Trophoblast cell (in vitro differentiated cells and primary cell): Measurements from ENCODE around the gene RASAL2.

Experiments
- DNase-seq, 2 donors: peaks; one replicate each; pipeline ENCODE4 v3.0.0-alpha.2; 2016
- H2AFZ ChIP-seq: 2 replicates; pipeline ENCODE4 v1.6.1; 2013; ENCODE audit warnings: low read length, moderate library complexity, mild to moderate bottlenecking; ENCODE audit not compliant: insufficient read depth, poor library complexity
- H2AK5ac ChIP-seq: 2 replicates; pipeline ENCODE4 v1.6.1; 2013; ENCODE audit warnings: mild to moderate bottlenecking, low read length
- H2BK120ac ChIP-seq: 2 replicates; pipeline ENCODE4 v1.6.1; 2013; ENCODE audit warnings: low read length, mild to moderate bottlenecking, moderate library complexity; ENCODE audit not compliant: insufficient read depth, poor library complexity
- H2BK12ac ChIP-seq: 2 replicates; pipeline ENCODE4 v1.6.1; 2013; ENCODE audit warnings: mild to moderate bottlenecking, low read length, moderate library complexity
- H2BK5ac ChIP-seq: 2 replicates; pipeline ENCODE4 v1.6.1; 2013; ENCODE audit warnings: low read length, low read depth, moderate library complexity, mild to moderate bottlenecking; ENCODE audit not compliant: poor library complexity
- H3K14ac ChIP-seq: 2 replicates; pipeline ENCODE4 v1.6.1; 2013; ENCODE audit warnings: mild to moderate bottlenecking, low read length
- H3K18ac ChIP-seq: 2 replicates; pipeline ENCODE4 v1.6.1; 2013; ENCODE audit warnings: mild to moderate bottlenecking, low read length
- H3K23ac ChIP-seq: 2 replicates; pipeline ENCODE4 v1.6.1; 2013; ENCODE audit warnings: low read length
- H3K27ac ChIP-seq: 2 replicates; pipeline ENCODE4 v1.5.1; 2013; ENCODE audit warnings: low read depth, mild to moderate bottlenecking, inconsistent platforms, low read length, moderate library complexity
- H3K27me3 ChIP-seq: 2 replicates; pipeline ENCODE4 v1.6.1; 2013; ENCODE audit warnings: inconsistent platforms, mild to moderate bottlenecking, low read length, moderate library complexity; ENCODE audit not compliant: insufficient read depth
- H3K36me3 ChIP-seq, 2 experiments: 1 replicate in 1 of 2; 2 replicates in 1 of 2; pipeline ENCODE4 v1.6.1; 2013; ENCODE audit warnings: low read length in 2 of 2, mild to moderate bottlenecking in 2 of 2, moderate library complexity in 1 of 2; ENCODE audit not compliant: insufficient read depth in 2 of 2, control insufficient read depth in 1 of 2
- H3K4ac ChIP-seq: 2 replicates; pipeline ENCODE4 v1.6.1; 2013; ENCODE audit warnings: low read depth, mild to moderate bottlenecking, low read length, moderate library complexity
- H3K4me1 ChIP-seq, 2 experiments: 1 replicate in 1 of 2; 2 replicates in 1 of 2; pipeline ENCODE4 v1.6.1; 2013; ENCODE audit warnings: low read length in 2 of 2, mild to moderate bottlenecking in 2 of 2, moderate library complexity in 1 of 2; ENCODE audit not compliant: insufficient read depth in 2 of 2, control insufficient read depth in 1 of 2
- H3K4me2 ChIP-seq: 2 replicates; pipeline ENCODE4 v1.6.1; 2013; ENCODE audit warnings: inconsistent platforms, mild to moderate bottlenecking, low read length, moderate library complexity
- H3K4me3 ChIP-seq: 2 replicates; pipeline ENCODE4 v1.5.1; 2013; ENCODE audit warnings: mild to moderate bottlenecking, low read depth, low read length, inconsistent platforms
- H3K79me1 ChIP-seq: one replicate; pipeline ENCODE4 v1.6.1; 2013; ENCODE audit warnings: low read length
- H3K79me2 ChIP-seq: 2 replicates; pipeline ENCODE4 v1.6.1; 2013; ENCODE audit warnings: low read length, mild to moderate bottlenecking; ENCODE audit not compliant: control insufficient read depth, insufficient read depth, poor library complexity
- H3K9ac ChIP-seq: 2 replicates; pipeline ENCODE4 v1.6.1; 2013; ENCODE audit warnings: mild to moderate bottlenecking, low read length
- H3K9me3 ChIP-seq: 2 replicates; pipeline ENCODE4 v1.6.1; 2013; ENCODE audit warnings: low read depth, mild to moderate bottlenecking, control low read depth, inconsistent platforms, low read length; ENCODE audit not compliant: insufficient read depth
- H4K12ac ChIP-seq: 2 replicates; pipeline ENCODE4 v1.6.1; 2013; ENCODE audit warnings: low read depth, mild to moderate bottlenecking, low read length, moderate library complexity
- H4K8ac ChIP-seq: 2 replicates; pipeline ENCODE4 v1.6.1; 2013; ENCODE audit warnings: low read depth, mild to moderate bottlenecking, low read length, moderate library complexity
- H4K91ac ChIP-seq: one replicate; pipeline ENCODE4 v1.6.1; 2013; ENCODE audit warnings: low read depth, mild to moderate bottlenecking, low read length, moderate library complexity
- WGBS: extraction: QIAGEN DNeasy Blood & Tissue Kit; methylation state at CpG from one replicate; pipeline ENCODE4 v1.1.7; 2013; ENCODE audit warnings: missing lambda C conversion rate; ENCODE audit not compliant: insufficient read length, insufficient coverage; ENCODE audit errors: extremely low coverage; 5-methylcytosine and 5-hydroxymethylcytosine counted together

RASAL2 gene

DNA sequence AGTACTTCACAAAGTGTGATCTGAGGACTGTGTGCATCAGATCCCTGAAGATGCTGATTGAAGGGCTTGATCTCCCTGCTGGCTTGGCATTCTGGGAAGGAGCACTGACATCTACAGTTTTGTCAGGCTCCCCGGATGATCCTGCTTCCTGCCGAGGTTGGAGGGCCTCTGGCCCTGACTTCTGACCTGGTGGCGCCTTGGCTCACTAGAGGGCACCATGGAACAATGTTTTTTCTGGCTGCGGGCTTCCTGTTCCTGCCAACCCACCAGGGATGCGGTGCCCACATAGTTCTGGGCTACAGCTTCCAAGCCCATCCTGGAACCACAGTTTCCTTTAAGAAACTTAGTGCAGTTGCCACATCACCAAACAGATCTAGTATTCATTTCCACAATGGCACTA lies 38.8 kb upstream of the RASAL2 start:
- Histone ChIP-seq H3K18ac (no peak overlapping the region), H3K4me3 (no peak overlapping the region), H3K14ac (no peak overlapping the region), H2BK120ac (no peak overlapping the region), H2AFZ (no peak overlapping the region), H4K8ac (no peak overlapping the region), H3K4ac (no peak overlapping the region), H3K27me3 (no peaks in the 10 kb centered on the region), H2BK5ac (no peak overlapping the region), H4K91ac (peak overlapping the region; percentile 22), H3K4me2 (no peak overlapping the region), H2AK5ac (no peak overlapping the region), H3K23ac (no peak overlapping the region), H3K36me3 (no peaks in the 10 kb centered on the region), H3K27ac (no peak overlapping the region), H3K79me1 (peaks cover 6% of the 10 kb centered on the region), H3K9ac (no peak overlapping the region), H2BK12ac (peak overlapping the region; percentile 27), H3K4me1 (peaks cover 5 to 7% of the 10 kb centered on the region in 2 experiments), H4K12ac (no peak overlapping the region), H3K79me2 (no peaks in the 10 kb centered on the region), H3K9me3 (no peaks in the 10 kb centered on the region)
- peak in 1 of 2 donors; percentile 56 for DNase-seq
- no CpG with 5 or more reads among the region's 5 CpGs for WGBS

DNA sequence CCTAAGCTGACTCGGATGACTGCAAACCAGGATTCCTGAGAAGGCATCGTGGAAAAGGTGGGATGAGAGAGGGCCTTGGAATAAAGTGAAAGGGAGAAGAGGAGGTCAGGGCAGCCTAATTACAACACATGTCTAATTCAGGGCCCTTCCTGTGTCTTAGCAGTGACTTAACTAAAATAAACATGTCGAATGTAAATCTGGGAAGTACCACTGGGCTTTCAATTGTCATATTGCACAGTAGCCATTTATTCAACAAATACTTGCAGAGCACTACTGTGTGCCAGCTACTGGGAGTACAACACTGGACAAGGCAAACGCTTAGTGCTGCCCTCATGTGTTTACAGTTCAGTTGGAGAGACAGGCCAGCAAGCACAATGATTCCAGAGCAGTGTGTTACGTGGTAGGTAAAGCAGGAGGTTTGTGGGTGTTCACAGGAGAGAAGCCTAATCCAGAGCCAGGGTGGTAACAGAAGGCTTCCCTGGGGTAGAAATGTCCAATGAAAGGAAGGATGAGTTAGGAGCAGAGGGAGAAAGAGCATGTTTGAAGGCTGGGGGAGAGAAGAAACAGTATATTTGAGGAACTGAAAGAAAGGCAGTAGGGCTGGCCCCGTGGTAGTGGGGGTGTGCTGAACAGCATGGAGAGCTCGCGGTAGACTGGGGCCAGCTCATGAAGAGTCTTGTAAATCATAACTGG lies 38.0 kb upstream of the RASAL2 start:
- Histone ChIP-seq H2BK12ac (peak overlapping the region; percentile 4), H3K36me3 (no peaks in the 10 kb centered on the region), H4K12ac (no peak overlapping the region), H3K23ac (no peak overlapping the region), H2BK120ac (no peak overlapping the region), H3K4ac (no peak overlapping the region), H3K27me3 (no peaks in the 10 kb centered on the region), H3K9me3 (no peaks in the 10 kb centered on the region), H3K4me1 (peaks cover 8 to 9% of the 10 kb centered on the region in 2 experiments), H3K79me1 (peaks cover 6% of the 10 kb centered on the region), H2BK5ac (no peak overlapping the region), H3K27ac (no peak overlapping the region), H2AK5ac (no peak overlapping the region), H3K18ac (no peak overlapping the region), H2AFZ (no peak overlapping the region), H4K91ac (no peak overlapping the region), H4K8ac (no peak overlapping the region), H3K14ac (no peak overlapping the region), H3K79me2 (no peaks in the 10 kb centered on the region), H3K4me2 (no peak overlapping the region), H3K9ac (no peak overlapping the region), H3K4me3 (no peak overlapping the region)
- peak in 1 of 2 donors; percentile 28 for DNase-seq
- no CpG with 5 or more reads among the region's 8 CpGs for WGBS

DNA sequence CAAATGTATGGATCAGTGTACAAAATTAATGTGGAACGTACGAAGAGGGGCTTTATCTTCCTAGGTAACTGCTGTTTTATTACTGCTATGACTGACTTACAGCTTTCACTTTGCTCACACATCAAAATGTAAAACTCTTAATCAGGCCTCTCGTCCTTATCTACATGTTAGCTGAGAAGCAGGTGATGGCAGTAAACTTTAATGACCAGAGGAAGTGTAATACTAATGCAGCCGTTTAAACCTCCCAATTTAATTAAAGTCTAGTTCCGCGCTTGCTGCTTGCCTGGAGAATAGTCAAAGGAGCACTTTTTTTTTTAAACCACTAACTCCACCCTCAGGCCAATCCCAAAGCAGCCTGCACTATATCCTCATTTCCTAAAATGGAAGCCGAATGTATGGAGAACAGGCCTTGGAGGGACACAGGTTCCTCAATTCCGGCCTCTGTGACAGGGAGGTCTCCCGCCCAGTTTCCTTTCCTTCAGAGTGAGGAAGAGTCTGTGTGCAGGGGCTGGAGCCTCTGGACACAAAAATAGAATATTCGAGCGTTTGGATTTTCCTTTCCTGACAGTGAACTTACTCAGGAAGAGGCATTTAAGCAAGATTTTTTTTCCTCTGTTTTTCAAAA lies 36.7 kb upstream of the RASAL2 start:
- no peaks in the 10 kb centered on the region for H3K79me2 ChIP-seq
- H3K4ac ChIP-seq = no peak overlapping the region
- no peak overlapping the region for H2AFZ ChIP-seq
- H3K9me3 ChIP-seq = no peaks in the 10 kb centered on the region
- no peak overlapping the region for H3K9ac ChIP-seq
- peak in 1 of 2 donors; percentile 15 for DNase-seq
- no peak overlapping the region for H4K91ac ChIP-seq
- no peak overlapping the region for H4K8ac ChIP-seq
- peaks cover 12 to 14% of the 10 kb centered on the region in 2 experiments for H3K4me1 ChIP-seq
- no peaks in the 10 kb centered on the region for H3K27me3 ChIP-seq
- no peak overlapping the region for H2BK120ac ChIP-seq
- no peak overlapping the region for H3K27ac ChIP-seq
- no peak overlapping the region for H3K23ac ChIP-seq
- H2AK5ac ChIP-seq = no peak overlapping the region
- no peak overlapping the region for H3K18ac ChIP-seq
- H3K14ac ChIP-seq = no peak overlapping the region
- H3K4me3 ChIP-seq = no peak overlapping the region
- H2BK5ac ChIP-seq = no peak overlapping the region
- no peak overlapping the region for H4K12ac ChIP-seq
- no CpG with 5 or more reads among the region's 11 CpGs for WGBS
- no peak overlapping the region for H3K4me2 ChIP-seq
- no peak overlapping the region for H2BK12ac ChIP-seq
- H3K79me1 ChIP-seq = peaks cover 10% of the 10 kb centered on the region
- no peaks in the 10 kb centered on the region for H3K36me3 ChIP-seq

DNA sequence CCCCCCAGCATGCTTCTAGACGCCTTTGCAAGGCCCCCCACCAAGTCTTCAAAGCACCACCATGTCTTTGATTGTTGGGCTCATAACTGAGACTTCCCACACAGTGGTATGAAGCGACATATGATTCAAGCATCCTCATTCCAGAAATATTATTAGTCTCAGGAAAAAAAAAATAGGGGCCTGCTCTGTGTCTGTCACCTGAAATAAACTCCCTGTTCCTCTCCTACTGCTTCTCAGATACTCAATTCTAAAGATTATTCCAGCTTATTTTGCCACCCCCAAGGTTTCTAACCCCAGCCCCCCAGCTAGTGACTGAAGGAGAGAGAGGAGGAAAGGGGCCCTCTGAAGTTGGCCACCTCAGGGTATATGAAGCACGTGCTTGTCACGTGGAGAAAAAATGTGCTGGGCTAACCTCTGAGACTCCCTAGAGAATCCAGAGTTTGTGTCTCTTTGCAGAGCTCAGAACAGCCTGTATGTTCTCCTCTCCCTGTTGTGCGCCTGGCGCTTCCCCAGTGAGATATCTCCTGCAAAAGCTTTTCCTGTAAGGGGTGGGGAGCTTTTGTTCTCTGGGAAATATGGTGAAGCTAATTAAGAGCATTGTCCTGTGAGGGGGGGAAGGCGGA lies 35.9 kb upstream of the RASAL2 start:
- Histone ChIP-seq H3K14ac (no peak overlapping the region), H3K18ac (no peak overlapping the region), H3K9me3 (no peaks in the 10 kb centered on the region), H3K79me2 (no peaks in the 10 kb centered on the region), H2BK12ac (peak overlapping the region; percentile 18), H3K27me3 (no peaks in the 10 kb centered on the region), H3K4me1 (peaks cover 12 to 14% of the 10 kb centered on the region in 2 experiments), H3K4me3 (no peak overlapping the region), H3K36me3 (no peaks in the 10 kb centered on the region), H4K12ac (no peak overlapping the region), H2AFZ (no peak overlapping the region), H2BK120ac (no peak overlapping the region), H3K23ac (no peak overlapping the region), H2BK5ac (no peak overlapping the region), H3K4ac (no peak overlapping the region), H2AK5ac (no peak overlapping the region), H4K8ac (no peak overlapping the region), H3K79me1 (peaks cover 10% of the 10 kb centered on the region), H3K27ac (no peak overlapping the region), H3K9ac (no peak overlapping the region), H4K91ac (peak overlapping the region; percentile 39), H3K4me2 (no peak overlapping the region)
- no CpG with 5 or more reads among the region's 7 CpGs for WGBS
- DNase-seq = peak; percentile 51 to 65
